A673 (cell line): ENCODE data around the gene WNT8B. TPM values are rescaled to one million over a fixed set of nuclear protein-coding genes. Genes with fewer than 3 reads are reported as not detected.
A peak's percentile ranks its signal among the peaks of the same experiment; 100 is the strongest.

Experiments used
- BruUV-seq: library from RNA; stranded (reverse); fragments of 400-500 nt; replicated peaks from 2 replicates; lab custom pipeline; 2021; lab: Mats Ljungman, UMichigan
- CTCF ChIA-PET: fragments of 300-600 bp; sonication (Branson Sonifier 250); formaldehyde crosslinking; loops from one replicate; lab custom pipeline; 2022; ENCODE audit warnings: antibody characterized with exemption; lab: Charles Lee
- POLR2A ChIA-PET: fragments of 300-600 bp; sonication (Branson Sonifier 250); formaldehyde crosslinking; loops from one replicate; lab custom pipeline; 2022; ENCODE audit warnings: antibody characterized with exemption; ENCODE audit not compliant: low non-redundant PET; lab: Charles Lee
- DNase-seq: peaks from one replicate; pipeline ENCODE4 v3.0.0-alpha.2; 2015; ENCODE audit warnings: low spot score
- H3K27ac ChIP-seq: fragments of 200-600 bp; sonication (generic); 2 replicates; pipeline ENCODE4 v1.5.1; 2016; ENCODE audit warnings: mixed run types, low read depth, mild to moderate bottlenecking, mixed read lengths, antibody characterized with exemption, low read length; ENCODE audit not compliant: poor library complexity, severe bottlenecking
- H3K27me3 ChIP-seq: fragments of 200-600 bp; sonication (generic); replicated peaks from 2 replicates; pipeline ENCODE4 v1.6.1; 2017; ENCODE audit warnings: mixed run types, low read depth, mild to moderate bottlenecking, mixed read lengths, antibody characterized with exemption, low read length; ENCODE audit not compliant: insufficient read depth, poor library complexity
- H3K36me3 ChIP-seq: fragments of 200-600 bp; sonication (generic); 2 replicates; pipeline ENCODE4 v1.6.1; 2016; ENCODE audit warnings: mixed run types, mild to moderate bottlenecking, mixed read lengths, antibody characterized with exemption, low read length; ENCODE audit not compliant: insufficient read depth, poor library complexity, severe bottlenecking
- H3K4me1 ChIP-seq: fragments of 200-600 bp; sonication (generic); 2 replicates; pipeline ENCODE4 v1.6.1; 2017; ENCODE audit warnings: mixed run types, mild to moderate bottlenecking, mixed read lengths, antibody characterized with exemption, low read length; ENCODE audit not compliant: insufficient read depth, poor library complexity, severe bottlenecking
- H3K4me3 ChIP-seq: fragments of 200-600 bp; sonication (generic); 2 replicates; pipeline ENCODE4 v1.5.1; 2016; ENCODE audit warnings: low read depth, mixed run types, mild to moderate bottlenecking, mixed read lengths, low read length; ENCODE audit not compliant: poor library complexity, severe bottlenecking
- H3K9me3 ChIP-seq: fragments of 200-600 bp; sonication (generic); 2 replicates; pipeline ENCODE4 v1.6.1; 2016; ENCODE audit warnings: mixed run types, low read depth, mild to moderate bottlenecking, mixed read lengths, antibody characterized with exemption, low read length; ENCODE audit not compliant: poor library complexity, severe bottlenecking
- EZH2 ChIP-seq: fragments of 200-600 bp; sonication (generic); IDR thresholded peaks from 2 replicates; pipeline ENCODE4 v1.6.1; 2017; ENCODE audit warnings: borderline replicate concordance, low read depth, mild to moderate bottlenecking, mixed read lengths, antibody characterized with exemption, low read length; ENCODE audit not compliant: poor library complexity, severe bottlenecking
- intact Hi-C: fragments of 100-400 bp; cut with micrococcal nuclease; formaldehyde crosslinking; loops from one replicate; pipeline ENCODE4 v1.10.0; 2022; ENCODE audit not compliant: unreplicated experiment
- total RNA-seq: library from RNA; stranded (reverse); gene quantifications from 2 replicates; pipeline ENCODE4 v1.2.3, GENCODE V29; 2021
- TF ChIP-seq, protein P1 (sequence below): fragments of 300-800, 200-600 bp; sonication (generic); conservative IDR thresholded peaks from 2 replicates; pipeline ENCODE4 v1.5.1; 2017; ENCODE audit warnings: low read depth, mild to moderate bottlenecking, antibody characterized with exemption, low read length, moderate library complexity, mixed read lengths

Gene WNT8B
- total RNA-seq, 1 experiment from 2014 or later, result not detected

- peak; percentile 91 for DNase-seq
- Histone ChIP-seq H3K27me3 (peaks cover 42% of the 10 kb centered on the region), H3K4me1 (peaks cover 4% of the 10 kb centered on the region), H3K4me3 (peak overlapping the region; percentile 49), H3K36me3 (no peaks in the 10 kb centered on the region), H3K9me3 (no peaks in the 10 kb centered on the region), H3K27ac (no peak overlapping the region)
- POLR2A ChIA-PET, result interaction anchor here (0.7 kb wide), 1 partner anchor 109 kb away, joined by 4 read pairs; no protein-coding TSS in a partner anchor
- TF ChIP-seq EZH2, result no peak
- TF ChIP-seq, protein P1, sequence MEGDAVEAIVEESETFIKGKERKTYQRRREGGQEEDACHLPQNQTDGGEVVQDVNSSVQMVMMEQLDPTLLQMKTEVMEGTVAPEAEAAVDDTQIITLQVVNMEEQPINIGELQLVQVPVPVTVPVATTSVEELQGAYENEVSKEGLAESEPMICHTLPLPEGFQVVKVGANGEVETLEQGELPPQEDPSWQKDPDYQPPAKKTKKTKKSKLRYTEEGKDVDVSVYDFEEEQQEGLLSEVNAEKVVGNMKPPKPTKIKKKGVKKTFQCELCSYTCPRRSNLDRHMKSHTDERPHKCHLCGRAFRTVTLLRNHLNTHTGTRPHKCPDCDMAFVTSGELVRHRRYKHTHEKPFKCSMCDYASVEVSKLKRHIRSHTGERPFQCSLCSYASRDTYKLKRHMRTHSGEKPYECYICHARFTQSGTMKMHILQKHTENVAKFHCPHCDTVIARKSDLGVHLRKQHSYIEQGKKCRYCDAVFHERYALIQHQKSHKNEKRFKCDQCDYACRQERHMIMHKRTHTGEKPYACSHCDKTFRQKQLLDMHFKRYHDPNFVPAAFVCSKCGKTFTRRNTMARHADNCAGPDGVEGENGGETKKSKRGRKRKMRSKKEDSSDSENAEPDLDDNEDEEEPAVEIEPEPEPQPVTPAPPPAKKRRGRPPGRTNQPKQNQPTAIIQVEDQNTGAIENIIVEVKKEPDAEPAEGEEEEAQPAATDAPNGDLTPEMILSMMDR, result no peak
- no TSS peak for BruUV-seq
- intact Hi-C loops, result no loop called here
- CTCF ChIA-PET, result interaction anchor here (0.6 to 2.2 kb wide), 5 partner anchors 23 to 128 kb away, joined by 3 to 11 read pairs (median 4); no protein-coding TSS in a partner anchor
These were observed 18.8 kb downstream of the WNT8B start for GRCh38 chr10:100481462-100482081.

DNA sequence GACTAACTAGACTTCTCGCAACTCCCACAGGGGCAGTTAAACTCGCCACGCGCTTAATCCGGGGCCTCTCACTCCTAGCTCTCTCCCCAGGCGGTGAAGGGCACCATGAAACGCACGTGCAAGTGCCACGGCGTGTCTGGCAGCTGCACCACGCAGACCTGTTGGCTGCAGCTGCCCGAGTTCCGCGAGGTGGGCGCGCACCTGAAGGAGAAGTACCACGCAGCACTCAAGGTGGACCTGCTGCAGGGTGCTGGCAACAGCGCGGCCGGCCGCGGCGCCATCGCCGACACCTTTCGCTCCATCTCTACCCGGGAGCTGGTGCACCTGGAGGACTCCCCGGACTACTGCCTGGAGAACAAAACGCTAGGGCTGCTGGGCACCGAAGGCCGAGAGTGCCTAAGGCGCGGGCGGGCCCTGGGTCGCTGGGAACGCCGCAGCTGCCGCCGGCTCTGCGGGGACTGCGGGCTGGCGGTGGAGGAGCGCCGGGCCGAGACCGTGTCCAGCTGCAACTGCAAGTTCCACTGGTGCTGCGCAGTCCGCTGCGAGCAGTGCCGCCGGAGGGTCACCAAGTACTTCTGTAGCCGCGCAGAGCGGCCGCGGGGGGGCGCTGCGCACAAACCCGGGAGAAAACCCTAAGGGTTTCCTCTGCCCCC is 19.5 kb downstream of the WNT8B start:
- peaks cover 42% of the 10 kb centered on the region for H3K27me3 ChIP-seq
- H3K4me3 ChIP-seq, result peak overlapping the region; percentile 49
- no peaks in the 10 kb centered on the region for H3K9me3 ChIP-seq
- ChIA-PET CTCF (interaction anchor here (0.6 to 2.2 kb wide), 9 partner anchors 11 to 396 kb away, joined by 3 to 11 read pairs (median 4); no protein-coding TSS in a partner anchor), POLR2A (interaction anchor here (0.7 kb wide), 1 partner anchor 109 kb away, joined by 4 read pairs; no protein-coding TSS in a partner anchor)
- TF ChIP-seq, protein P1, result peak; percentile 95
- no peak for TF ChIP-seq EZH2
- intact Hi-C loops, result no loop called here
- H3K4me1 ChIP-seq, result peaks cover 4% of the 10 kb centered on the region
- H3K27ac ChIP-seq, result no peak overlapping the region
- H3K36me3 ChIP-seq, result no peaks in the 10 kb centered on the region
- peak; percentile 82 for DNase-seq
- BruUV-seq, result no TSS peak

- ChIA-PET CTCF (interaction anchor here (0.7 to 2.2 kb wide), 6 partner anchors 11 to 396 kb away, joined by 3 to 11 read pairs (median 4); no protein-coding TSS in a partner anchor), POLR2A (no interaction called here)
- intact Hi-C loops, result no loop called here
- Histone ChIP-seq H3K9me3 (no peaks in the 10 kb centered on the region), H3K27ac (no peak overlapping the region), H3K4me1 (peaks cover 4% of the 10 kb centered on the region), H3K36me3 (no peaks in the 10 kb centered on the region), H3K27me3 (peaks cover 42% of the 10 kb centered on the region), H3K4me3 (peak overlapping the region; percentile 49)
- TF ChIP-seq, protein P1, result no peak
- TF ChIP-seq EZH2, result no peak
- BruUV-seq, result no TSS peak
- DNase-seq, result no peak
These were observed 20.0 kb downstream of the WNT8B start for GRCh38 chr10:100482834-100483185.
